ENCODE measurements around the gene NME7.

NME7 gene

DNA sequence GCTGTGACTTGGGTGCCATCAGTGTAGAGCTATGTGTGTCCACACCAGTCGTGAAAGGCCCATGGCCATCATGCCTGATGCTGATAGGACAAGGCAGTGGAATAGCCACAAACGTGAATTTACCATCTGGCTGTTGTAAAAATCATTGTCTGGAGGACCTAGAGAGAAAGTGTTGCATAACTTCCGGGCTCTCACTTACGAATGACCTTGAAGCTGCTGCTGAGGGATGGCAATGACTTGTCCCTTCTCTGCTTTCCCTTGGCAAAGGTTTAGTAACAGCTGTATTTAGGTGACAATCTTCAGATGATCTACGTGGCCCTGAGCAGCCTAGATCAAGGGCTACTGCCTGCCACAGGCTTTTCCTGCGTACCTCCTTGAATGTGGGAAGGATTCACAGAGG, 255.4 kb downstream of the NME7 start:
- no peak overlapping the region for H3K4me3 ChIP-seq (ENCODE audit: low read depth, low read length)
- no peaks in the 10 kb centered on the region for H3K27me3 ChIP-seq
- peaks cover 78% of the 10 kb centered on the region for H3K36me3 ChIP-seq
- no peak for DNase-seq
- H3K4me1 ChIP-seq = peaks cover 11% of the 10 kb centered on the region
- TF ChIP-seq, protein P1, sequence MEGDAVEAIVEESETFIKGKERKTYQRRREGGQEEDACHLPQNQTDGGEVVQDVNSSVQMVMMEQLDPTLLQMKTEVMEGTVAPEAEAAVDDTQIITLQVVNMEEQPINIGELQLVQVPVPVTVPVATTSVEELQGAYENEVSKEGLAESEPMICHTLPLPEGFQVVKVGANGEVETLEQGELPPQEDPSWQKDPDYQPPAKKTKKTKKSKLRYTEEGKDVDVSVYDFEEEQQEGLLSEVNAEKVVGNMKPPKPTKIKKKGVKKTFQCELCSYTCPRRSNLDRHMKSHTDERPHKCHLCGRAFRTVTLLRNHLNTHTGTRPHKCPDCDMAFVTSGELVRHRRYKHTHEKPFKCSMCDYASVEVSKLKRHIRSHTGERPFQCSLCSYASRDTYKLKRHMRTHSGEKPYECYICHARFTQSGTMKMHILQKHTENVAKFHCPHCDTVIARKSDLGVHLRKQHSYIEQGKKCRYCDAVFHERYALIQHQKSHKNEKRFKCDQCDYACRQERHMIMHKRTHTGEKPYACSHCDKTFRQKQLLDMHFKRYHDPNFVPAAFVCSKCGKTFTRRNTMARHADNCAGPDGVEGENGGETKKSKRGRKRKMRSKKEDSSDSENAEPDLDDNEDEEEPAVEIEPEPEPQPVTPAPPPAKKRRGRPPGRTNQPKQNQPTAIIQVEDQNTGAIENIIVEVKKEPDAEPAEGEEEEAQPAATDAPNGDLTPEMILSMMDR (IDR thresholded peaks at IDR 0.05; ENCODE audit: low read depth, low read length) = no peak
- H3K9me3 ChIP-seq = no peaks in the 10 kb centered on the region

- no peak overlapping the region for H3K4me3 ChIP-seq (ENCODE audit: low read depth, low read length)
These were observed 256.1 kb downstream of the NME7 start for GRCh38 chr1:169111472-169111871.

DNA sequence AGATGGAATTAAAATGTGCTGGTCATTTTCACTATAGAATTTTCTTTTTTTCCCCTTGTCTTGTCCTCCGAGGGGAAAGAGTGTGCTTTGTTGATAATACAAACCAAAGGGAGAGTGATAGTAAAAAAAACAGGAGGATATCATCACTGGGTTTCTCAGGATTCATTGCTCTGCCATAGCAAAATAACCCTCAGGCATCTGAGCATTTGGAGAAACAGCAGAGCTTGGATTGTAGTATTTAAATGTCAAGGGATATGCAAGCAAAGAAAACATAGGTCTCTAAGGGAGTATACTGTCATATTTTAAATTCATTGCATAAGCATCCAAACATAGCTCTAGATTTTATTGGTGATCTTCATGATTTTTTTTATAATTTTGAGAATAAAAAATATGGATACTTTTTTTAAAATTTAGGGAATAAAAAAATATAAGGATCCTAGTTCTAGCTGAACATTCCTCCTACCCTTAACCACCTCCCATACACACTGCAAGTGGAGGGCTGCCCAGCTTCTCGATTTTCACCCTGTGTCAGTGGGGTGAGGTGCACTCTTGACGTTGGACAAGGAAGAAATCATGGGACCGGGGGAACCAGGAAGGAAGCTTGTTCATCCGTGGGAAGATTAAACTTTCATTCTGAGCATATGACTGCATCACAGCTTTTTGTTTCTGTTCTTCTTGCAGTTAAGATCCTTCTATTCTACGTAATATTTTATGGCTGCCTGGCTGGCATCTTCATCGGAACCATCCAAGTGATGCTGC, 256.7 kb downstream of the NME7 start:
- peak overlapping the region; percentile 100 for H3K4me3 ChIP-seq (ENCODE audit: low read depth, low read length)
- peaks cover 6% of the 10 kb centered on the region for H3K4me1 ChIP-seq
- peaks cover 66% of the 10 kb centered on the region for H3K36me3 ChIP-seq
- H3K9me3 ChIP-seq = no peaks in the 10 kb centered on the region
- TF ChIP-seq, protein P1 (IDR thresholded peaks at IDR 0.05; ENCODE audit: low read depth, low read length) = no peak
- no peak for DNase-seq
- no peaks in the 10 kb centered on the region for H3K27me3 ChIP-seq

More at GRCh38 chr1:169111472-169111871, 256.1 kb downstream of the NME7 start:
- peaks cover 11% of the 10 kb centered on the region for H3K4me1 ChIP-seq
- no peak for DNase-seq
- H3K9me3 ChIP-seq = no peaks in the 10 kb centered on the region
- peaks cover 72% of the 10 kb centered on the region for H3K36me3 ChIP-seq
- no peaks in the 10 kb centered on the region for H3K27me3 ChIP-seq
- TF ChIP-seq, protein P1 (IDR thresholded peaks at IDR 0.05; ENCODE audit: low read depth, low read length) = no peak

DNA sequence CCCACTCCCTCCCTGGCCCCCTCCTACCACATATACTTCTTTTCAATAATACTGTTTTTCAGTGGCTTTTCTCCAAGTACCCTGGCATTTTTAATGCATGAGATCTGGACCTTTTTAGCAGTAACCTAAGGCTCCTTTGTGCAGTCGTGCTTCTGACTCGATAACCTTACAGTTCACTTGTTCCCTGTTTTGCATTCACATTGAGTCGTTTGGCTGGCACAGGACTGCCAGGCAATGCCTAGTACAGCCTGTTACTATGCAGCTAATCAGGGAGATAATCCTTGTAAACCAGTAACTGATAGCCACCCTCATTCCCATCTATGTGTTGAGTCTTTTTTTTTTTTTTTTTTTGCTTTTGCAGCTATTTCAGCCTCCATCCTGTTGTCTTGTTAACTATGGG, 257.4 kb downstream of the NME7 start:
- TF ChIP-seq, protein P1 (IDR thresholded peaks at IDR 0.05; ENCODE audit: low read depth, low read length) = no peak
- no peaks in the 10 kb centered on the region for H3K27me3 ChIP-seq
- no peak for DNase-seq
- H3K9me3 ChIP-seq = no peaks in the 10 kb centered on the region
- H3K36me3 ChIP-seq = peaks cover 59% of the 10 kb centered on the region
- peaks cover 2% of the 10 kb centered on the region; the same call in 1 of the 2 replicates for H3K4me1 ChIP-seq
- H3K4me3 ChIP-seq (ENCODE audit: low read depth, low read length) = peak overlapping the region; percentile 100

GRCh38 chr1:169109561-169110134, 257.9 kb downstream of the NME7 start:
- peaks cover 8% of the 10 kb centered on the region for H3K4me1 ChIP-seq
- H3K27me3 ChIP-seq = no peaks in the 10 kb centered on the region
- H3K4me3 ChIP-seq (ENCODE audit: low read depth, low read length) = peak overlapping the region; percentile 100
- TF ChIP-seq, protein P1 (IDR thresholded peaks at IDR 0.05; ENCODE audit: low read depth, low read length) = no peak
- peaks cover 57% of the 10 kb centered on the region for H3K36me3 ChIP-seq
- H3K9me3 ChIP-seq = no peaks in the 10 kb centered on the region
- peak; percentile 76 for DNase-seq
